AG09319 (cell line): ENCODE measurements around the gene NEK9.
"Not testable (repeated sequence)": the region's sequence is repeated elsewhere in the genome, so short reads cannot be mapped to it uniquely, and the experiment has no call there.

ENCODE experiments used
- DNase-seq: peaks from one replicate; pipeline ENCODE4 v3.0.0-alpha.2; 2010; ENCODE audit warnings: low read depth; ENCODE audit errors: extremely low read depth
- CTCF ChIP-seq: IDR thresholded peaks from 2 replicates; pipeline ENCODE4 v1.5.1; 2011; ENCODE audit warnings: low read depth, mild to moderate bottlenecking, inconsistent platforms, low read length, moderate library complexity

The NEK9 gene

GRCh38 chr14:75134644-75135043 lies 7.8 kb upstream of the NEK9 start:
- TF ChIP-seq CTCF: no peak

GRCh38 chr14:75133597-75133996 lies 6.7 kb upstream of the NEK9 start:
- DNase-seq: no peak
- TF ChIP-seq CTCF: no peak

More at GRCh38 chr14:75134644-75135043, 7.8 kb upstream of the NEK9 start:
- DNase-seq: no peak

GRCh38 chr14:75132382-75133086 lies 5.7 kb upstream of the NEK9 start:
- TF ChIP-seq CTCF: peak; percentile 66
- DNase-seq: no peak

- no peak for TF ChIP-seq CTCF
- no peak for DNase-seq
Observed at GRCh38 chr14:75128596-75128990, 1.7 kb upstream of the NEK9 start.

- no peak for TF ChIP-seq CTCF
- no peak for DNase-seq
Observed at GRCh38 chr14:75127903-75128595, 1.2 kb upstream of the NEK9 start.

- DNase-seq: not testable (repeated sequence)
Observed at GRCh38 chr14:75127474-75127820, 599 bp upstream of the NEK9 start.

- no peak for TF ChIP-seq CTCF
- DNase-seq: no peak
Observed at GRCh38 chr14:75126121-75126544, 715 bp downstream of the NEK9 start.
